ENCODE measurements around the gene HTT. TPM values are rescaled to one million over a fixed set of nuclear protein-coding genes. Genes with fewer than 3 reads are reported as not detected.

HTT gene
- total RNA-seq, 3 donors from 2014 or later (not counting 1 experiment from before 2014, with no cell fraction given) = 132 to 175 (median 165) TPM

DNA sequence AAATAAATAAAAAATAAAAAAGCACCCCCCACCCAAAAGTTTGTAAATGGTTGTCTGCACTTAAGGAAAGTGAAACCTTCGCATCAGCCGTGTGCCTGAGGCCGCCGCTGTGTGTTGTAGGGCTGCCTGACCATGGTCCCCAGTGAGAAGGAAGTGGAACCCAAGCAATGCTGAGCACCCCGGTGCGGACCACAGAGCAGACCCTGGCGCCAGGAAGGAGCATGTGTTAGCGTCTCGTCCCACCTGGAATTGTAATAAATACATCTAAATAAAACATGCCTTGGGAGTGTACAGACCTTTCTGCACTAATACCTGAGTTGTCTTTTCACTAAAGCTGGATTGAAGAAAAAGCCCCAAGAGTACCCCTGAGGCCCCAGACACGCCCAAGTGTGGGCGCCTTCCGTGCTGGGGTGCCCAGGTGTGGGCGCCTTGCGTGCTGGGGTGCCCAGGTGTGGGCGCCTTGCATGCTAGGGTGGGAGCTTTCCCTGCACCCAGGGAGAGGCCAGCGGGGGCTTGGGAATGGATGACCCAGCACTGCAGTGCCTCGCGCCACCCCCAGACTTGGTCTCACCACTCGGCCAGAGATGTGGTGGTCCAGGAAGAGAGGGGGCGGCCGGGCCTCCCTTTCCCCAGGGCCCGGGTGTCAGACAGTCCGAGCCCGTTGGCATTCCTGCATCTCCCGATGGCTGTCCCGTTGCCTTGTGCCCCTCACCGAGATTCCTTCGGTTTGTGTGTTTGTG lies 33.9 kb upstream of the HTT start:
- no peaks in the 10 kb centered on the region for H3K27me3 ChIP-seq (ENCODE audit: control insufficient read depth, insufficient read depth, low read length)
- no peak for DNase-seq
- H3K36me3 ChIP-seq (ENCODE audit: control insufficient read depth, insufficient read depth, low read length) = no peaks in the 10 kb centered on the region
- peak overlapping the region; percentile 87 for H3K27ac ChIP-seq (ENCODE audit: low read length)
- H3K36me3 Mint-ChIP-seq = no peaks in the 10 kb centered on the region
- TF ChIP-seq, protein P1, sequence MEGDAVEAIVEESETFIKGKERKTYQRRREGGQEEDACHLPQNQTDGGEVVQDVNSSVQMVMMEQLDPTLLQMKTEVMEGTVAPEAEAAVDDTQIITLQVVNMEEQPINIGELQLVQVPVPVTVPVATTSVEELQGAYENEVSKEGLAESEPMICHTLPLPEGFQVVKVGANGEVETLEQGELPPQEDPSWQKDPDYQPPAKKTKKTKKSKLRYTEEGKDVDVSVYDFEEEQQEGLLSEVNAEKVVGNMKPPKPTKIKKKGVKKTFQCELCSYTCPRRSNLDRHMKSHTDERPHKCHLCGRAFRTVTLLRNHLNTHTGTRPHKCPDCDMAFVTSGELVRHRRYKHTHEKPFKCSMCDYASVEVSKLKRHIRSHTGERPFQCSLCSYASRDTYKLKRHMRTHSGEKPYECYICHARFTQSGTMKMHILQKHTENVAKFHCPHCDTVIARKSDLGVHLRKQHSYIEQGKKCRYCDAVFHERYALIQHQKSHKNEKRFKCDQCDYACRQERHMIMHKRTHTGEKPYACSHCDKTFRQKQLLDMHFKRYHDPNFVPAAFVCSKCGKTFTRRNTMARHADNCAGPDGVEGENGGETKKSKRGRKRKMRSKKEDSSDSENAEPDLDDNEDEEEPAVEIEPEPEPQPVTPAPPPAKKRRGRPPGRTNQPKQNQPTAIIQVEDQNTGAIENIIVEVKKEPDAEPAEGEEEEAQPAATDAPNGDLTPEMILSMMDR (IDR thresholded peaks at IDR 0.05) = no peak
- peaks cover 2% of the 10 kb centered on the region for H3K9me3 ChIP-seq (ENCODE audit: control insufficient read depth, insufficient read depth, low read length)
- ATAC-seq = peak; percentile 16 to 34 (median 28)
- intact Hi-C loops (cut with micrococcal nuclease) = no loop called here
- peak overlapping the region; percentile 67 for H3K4me3 ChIP-seq (ENCODE audit: low read length)
- H3K4me1 Mint-ChIP-seq = peaks cover 69 to 71% of the 10 kb centered on the region in 2 donors
- 57% methylated on average over 28 of the region's 28 CpGs for WGBS (ENCODE audit: insufficient coverage)
- H3K4me1 ChIP-seq (ENCODE audit: control insufficient read depth, insufficient read depth, low read length) = peaks cover 73% of the 10 kb centered on the region
- no peaks in the 10 kb centered on the region for H3K9me3 Mint-ChIP-seq
- H3K27me3 Mint-ChIP-seq (ENCODE audit: low read depth in 2 of 2) = peaks cover 0 to 3% of the 10 kb centered on the region in 2 donors
- peak overlapping the region; percentile 94 for H3K27ac Mint-ChIP-seq
- H3K4me3 Mint-ChIP-seq = peak overlapping the region; percentile 96

DNA sequence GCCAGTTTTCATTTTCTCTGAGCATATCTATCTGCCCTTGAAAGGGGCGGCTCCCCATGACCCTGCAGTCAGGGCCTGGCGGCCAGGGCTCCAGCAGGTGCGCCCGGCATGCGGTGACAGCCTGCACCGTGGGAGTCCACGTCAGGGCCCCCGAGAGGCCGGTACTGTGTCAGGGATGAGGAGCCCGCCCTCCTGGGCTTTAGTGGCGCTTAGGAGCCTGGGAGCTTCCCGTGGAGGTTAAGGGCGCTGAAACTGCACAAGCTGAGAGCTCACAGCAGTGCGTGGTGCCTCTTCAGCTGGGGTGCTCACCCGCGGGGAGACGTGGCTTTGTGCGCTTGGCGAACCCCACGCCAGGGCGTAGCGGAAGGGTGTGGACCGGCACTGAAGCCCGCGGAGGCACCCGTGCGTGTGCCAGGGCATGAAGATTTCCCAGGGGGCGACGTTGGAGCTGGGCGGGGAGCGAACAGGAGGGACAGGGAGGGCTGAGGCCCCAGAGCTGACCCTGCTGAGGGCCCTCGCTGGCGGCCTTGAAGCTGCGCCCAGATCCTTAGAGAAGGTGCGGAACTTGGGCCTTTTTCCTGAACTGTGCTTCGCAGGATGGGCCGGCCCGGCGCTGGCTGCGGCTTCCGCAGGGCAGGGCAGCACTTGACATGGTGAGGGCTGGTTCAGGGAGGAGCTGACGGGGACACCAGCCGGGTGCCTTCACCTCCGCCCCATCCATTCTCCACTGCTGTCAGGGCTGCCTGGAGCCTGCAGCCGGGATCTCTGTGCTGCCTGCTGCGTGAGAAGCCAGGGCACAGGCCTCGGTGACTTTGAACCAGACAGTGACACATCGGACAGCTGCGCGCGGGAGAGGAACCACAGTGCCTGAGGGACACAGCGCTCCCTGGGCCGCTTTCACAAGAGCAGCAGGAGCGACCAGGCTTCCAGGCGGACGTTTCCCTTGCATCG lies 33.0 kb upstream of the HTT start:
- H3K27me3 ChIP-seq (ENCODE audit: control insufficient read depth, insufficient read depth, low read length) = no peaks in the 10 kb centered on the region
- Mint-ChIP-seq H3K9me3 (no peaks in the 10 kb centered on the region), H3K4me1 (peaks cover 74 to 79% of the 10 kb centered on the region in 2 donors), H3K27ac (peak overlapping the region; percentile 94), H3K4me3 (peak overlapping the region; percentile 96), H3K27me3 (ENCODE audit: low read depth in 2 of 2) (peaks cover 0 to 3% of the 10 kb centered on the region in 2 donors), H3K36me3 (no peaks in the 10 kb centered on the region)
- peaks cover 4% of the 10 kb centered on the region for H3K9me3 ChIP-seq (ENCODE audit: control insufficient read depth, insufficient read depth, low read length)
- ATAC-seq (peak; percentile 50 to 78 (median 71)), DNase-seq (peak; percentile 43 to 59)
- peaks cover 81% of the 10 kb centered on the region for H3K4me1 ChIP-seq (ENCODE audit: control insufficient read depth, insufficient read depth, low read length)
- no peaks in the 10 kb centered on the region for H3K36me3 ChIP-seq (ENCODE audit: control insufficient read depth, insufficient read depth, low read length)
- TF ChIP-seq, protein P1 (IDR thresholded peaks at IDR 0.05) = no peak
- WGBS (ENCODE audit: insufficient coverage) = 17% methylated on average over 57 of the region's 57 CpGs
- H3K27ac ChIP-seq (ENCODE audit: low read length) = peak overlapping the region; percentile 87
- H3K4me3 ChIP-seq (ENCODE audit: low read length) = peak overlapping the region; percentile 67
- intact Hi-C loops (cut with micrococcal nuclease) = no loop called here

DNA sequence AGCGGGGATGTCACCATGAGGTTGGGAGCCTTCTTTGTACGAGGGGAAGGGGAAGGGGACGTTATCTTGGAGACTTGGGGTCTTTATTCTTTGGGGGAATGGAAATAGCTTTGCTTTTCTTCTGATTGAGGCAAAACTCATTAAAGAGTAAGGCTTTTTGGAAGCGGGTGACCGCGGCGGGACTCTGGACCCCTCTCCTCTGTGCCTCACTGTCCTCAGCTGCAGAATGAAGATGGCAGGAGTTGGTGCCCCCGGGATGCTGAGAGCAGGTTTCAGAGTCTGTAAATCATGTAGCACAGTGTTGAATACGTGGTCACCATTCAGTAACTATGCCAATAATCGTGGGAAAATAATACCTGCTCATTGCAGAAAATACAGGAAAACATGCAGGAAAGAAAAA lies 32.3 kb upstream of the HTT start:
- no peaks in the 10 kb centered on the region for H3K36me3 ChIP-seq (ENCODE audit: control insufficient read depth, insufficient read depth, low read length)
- peaks cover 4% of the 10 kb centered on the region for H3K9me3 ChIP-seq (ENCODE audit: control insufficient read depth, insufficient read depth, low read length)
- H3K27ac ChIP-seq (ENCODE audit: low read length) = peak overlapping the region; percentile 87
- no peaks in the 10 kb centered on the region for H3K36me3 Mint-ChIP-seq
- H3K4me3 ChIP-seq (ENCODE audit: low read length) = peak overlapping the region; percentile 67
- intact Hi-C loops (cut with micrococcal nuclease) = no loop called here
- no peaks in the 10 kb centered on the region for H3K9me3 Mint-ChIP-seq
- H3K27me3 ChIP-seq (ENCODE audit: control insufficient read depth, insufficient read depth, low read length) = no peaks in the 10 kb centered on the region
- peaks cover 69 to 75% of the 10 kb centered on the region in 2 donors for H3K4me1 Mint-ChIP-seq
- peak overlapping the region; percentile 94 for H3K27ac Mint-ChIP-seq
- 59% methylated on average over 10 of the region's 10 CpGs for WGBS (ENCODE audit: insufficient coverage)
- H3K27me3 Mint-ChIP-seq (ENCODE audit: low read depth in 2 of 2) = peaks cover 0 to 3% of the 10 kb centered on the region in 2 donors
- H3K4me3 Mint-ChIP-seq = peak overlapping the region; percentile 96
- DNase-seq (no peak), ATAC-seq (no peak)
- H3K4me1 ChIP-seq (ENCODE audit: control insufficient read depth, insufficient read depth, low read length) = peaks cover 86% of the 10 kb centered on the region
- TF ChIP-seq, protein P1 (IDR thresholded peaks at IDR 0.05) = no peak
